OCI-M1 (cell line): ENCODE measurements around the gene MCM6.
"Not testable (repeated sequence)": the region's sequence is repeated elsewhere in the genome, so short reads cannot be mapped to it uniquely, and the experiment has no call there.

Experiments used
- DNase-seq: peaks from one replicate; lab custom pipeline; 2025; lab: John Stamatoyannopoulos, UW

MCM6 gene

DNA sequence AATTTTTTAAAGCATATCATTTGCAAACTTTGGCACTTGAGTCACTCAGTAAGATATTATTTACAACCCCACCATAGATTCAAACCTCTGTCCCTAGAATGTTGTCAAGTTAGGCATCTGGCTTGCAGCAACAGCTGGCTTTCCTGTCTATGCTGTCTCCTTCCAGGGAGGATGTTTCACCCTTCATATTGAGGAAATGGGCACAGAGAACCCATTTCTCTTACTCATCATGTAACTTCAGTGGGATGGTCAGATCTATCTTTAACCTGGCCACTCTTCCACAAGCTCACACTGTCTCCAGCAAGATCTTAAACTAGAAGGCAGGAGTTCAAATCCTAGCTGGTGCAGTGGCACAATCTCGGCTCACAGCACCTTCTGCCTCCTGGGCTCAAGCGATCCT lies 55.1 kb downstream of the MCM6 start:
- DNase-seq = no peak

- DNase-seq = peak; percentile 33
Observed at GRCh38 chr2:135820003-135820618, 56.1 kb downstream of the MCM6 start.

DNA sequence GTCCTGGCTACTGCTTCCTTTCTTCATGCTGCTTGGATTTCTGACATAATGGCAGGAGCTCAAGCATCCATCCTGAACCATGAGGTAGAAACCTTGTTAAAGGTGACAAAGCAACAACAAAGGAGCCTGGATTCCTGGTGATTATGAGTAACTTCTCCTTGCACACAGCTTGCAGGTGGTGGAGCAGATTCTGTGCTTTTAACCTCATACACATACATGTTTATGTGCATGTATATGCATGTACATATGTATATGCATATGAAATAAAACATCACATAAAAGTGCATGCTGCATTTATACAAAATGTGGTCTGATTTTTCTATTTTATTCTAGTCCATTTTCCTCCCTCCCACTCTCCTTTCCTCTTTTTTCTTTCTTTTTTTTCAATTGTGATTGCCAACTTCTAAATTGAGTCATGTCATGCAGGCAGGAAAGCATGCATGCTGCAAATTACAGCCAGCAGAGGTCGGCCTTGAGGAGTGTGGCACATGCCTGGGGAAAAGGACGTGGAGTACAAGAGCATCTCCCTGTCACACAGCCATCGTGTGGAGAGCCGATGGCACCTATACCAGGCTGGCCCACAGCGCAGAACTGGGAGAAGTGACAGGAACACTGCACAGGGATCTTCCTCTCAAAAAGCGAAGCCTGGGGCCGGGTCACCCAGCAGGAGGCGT lies 57.2 kb downstream of the MCM6 start:
- DNase-seq = peak; percentile 13

- no peak for DNase-seq
Observed at GRCh38 chr2:135817951-135818350, 58.3 kb downstream of the MCM6 start.

- DNase-seq = no peak
Observed at GRCh38 chr2:135817466-135817865, 58.8 kb downstream of the MCM6 start.

GRCh38 chr2:135815269-135815668 lies 61.0 kb downstream of the MCM6 start:
- DNase-seq = no peak

GRCh38 chr2:135812907-135813511 lies 63.2 kb downstream of the MCM6 start:
- DNase-seq = no peak

GRCh38 chr2:135807874-135808273 lies 68.4 kb downstream of the MCM6 start:
- DNase-seq = not testable (repeated sequence)

DNA sequence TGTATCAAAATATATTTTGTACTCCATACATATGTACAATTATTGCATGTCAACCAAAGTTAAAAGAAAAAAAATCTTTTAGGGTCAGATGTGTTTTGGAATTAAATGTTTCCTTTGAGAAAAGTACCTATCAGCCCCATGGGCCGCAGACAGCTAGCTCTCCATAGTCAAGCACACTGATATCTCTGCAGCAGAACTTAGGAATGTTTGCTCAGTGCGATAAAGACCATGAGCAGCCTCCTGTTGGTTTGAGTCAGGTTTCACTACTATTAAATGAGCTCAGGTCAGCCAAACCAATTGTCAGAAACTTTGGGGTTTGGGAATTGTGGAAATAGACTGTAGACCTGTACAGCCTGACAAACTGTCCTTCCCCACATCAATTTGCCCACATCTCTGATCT lies 73.0 kb downstream of the MCM6 start:
- no peak for DNase-seq

DNA sequence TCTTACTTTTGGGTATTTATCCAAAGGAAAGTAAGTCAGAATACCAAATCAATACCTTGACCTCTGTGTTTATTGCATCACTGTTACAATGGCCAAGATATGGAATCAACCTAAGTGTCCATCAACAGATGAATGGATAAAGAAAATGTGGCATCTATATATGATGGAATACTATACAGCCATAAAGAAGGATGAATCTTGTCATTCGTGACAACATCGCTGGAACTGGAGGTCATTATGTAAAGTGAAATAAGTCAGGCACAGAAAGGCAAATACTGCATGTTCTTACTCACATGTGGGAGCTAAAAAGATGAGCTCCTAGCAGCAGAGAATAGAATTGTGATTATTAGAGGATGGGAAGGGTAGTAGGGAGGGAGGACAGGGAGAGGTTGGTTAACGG lies 73.9 kb downstream of the MCM6 start:
- no peak for DNase-seq

DNA sequence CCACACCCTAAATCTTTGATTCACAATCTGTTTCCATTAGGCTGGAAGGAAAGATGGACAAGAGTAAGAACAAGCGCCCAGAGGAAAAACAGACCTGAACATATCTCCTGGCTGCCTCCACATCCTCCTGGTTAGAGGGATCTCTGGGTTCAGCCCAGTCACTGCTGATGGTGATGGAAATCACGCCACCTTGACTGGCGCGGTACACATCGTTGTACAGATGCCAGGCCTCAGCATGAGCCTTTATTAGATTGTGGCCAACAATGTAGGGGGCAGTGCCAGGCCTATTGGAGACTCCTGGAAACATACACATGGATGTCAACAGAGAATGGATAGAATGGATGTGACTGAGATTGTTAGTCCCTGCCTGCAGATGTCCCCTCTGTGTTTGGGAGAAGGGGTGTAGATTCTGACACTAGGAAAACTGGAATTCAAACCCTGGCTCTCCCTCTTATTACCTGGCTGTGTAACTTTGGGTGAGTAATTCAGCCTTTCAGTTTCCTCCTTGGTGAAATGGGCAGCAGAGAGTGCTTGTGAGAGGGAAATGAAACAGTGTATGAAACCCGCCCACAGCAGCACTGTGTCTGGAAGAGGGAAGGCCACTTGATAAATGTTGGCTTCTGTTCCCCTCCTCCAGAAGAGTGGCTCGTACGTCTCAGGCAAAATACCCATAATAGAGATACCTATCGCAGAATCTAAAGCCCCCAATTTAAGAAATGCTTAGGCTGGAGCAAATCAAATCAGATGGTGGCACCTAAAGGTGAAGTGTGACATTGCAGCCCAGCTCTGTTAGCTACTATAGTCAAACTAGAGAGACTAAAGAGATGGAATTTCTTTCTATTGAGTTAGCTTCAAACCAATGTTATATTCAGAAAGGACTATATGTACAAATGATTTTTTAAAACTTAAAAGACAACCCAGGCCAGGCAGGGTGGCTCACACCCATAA lies 75.5 kb downstream of the MCM6 start:
- no peak for DNase-seq

DNA sequence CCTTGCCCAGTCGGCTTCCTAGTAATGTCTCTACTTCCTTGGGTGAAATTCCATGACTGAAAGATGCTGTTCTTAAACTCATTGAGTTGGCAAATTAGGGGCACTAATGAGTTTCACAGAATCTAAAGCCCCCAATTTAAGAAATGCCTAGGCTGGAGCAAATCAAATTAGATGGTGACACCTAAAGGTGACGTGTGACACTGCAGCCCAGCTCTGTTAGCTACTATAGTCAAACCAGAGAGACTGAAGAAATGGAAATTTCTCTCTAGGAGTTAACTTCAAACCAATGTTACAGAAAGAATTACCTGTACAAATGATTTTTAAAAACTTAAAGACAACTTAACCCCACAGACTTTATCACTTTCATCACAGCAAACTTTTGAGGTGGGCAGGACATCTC lies 76.5 kb downstream of the MCM6 start:
- peak; percentile 6 for DNase-seq

- peak; percentile 9 for DNase-seq
Observed at GRCh38 chr2:135798762-135799161, 77.5 kb downstream of the MCM6 start.

DNA sequence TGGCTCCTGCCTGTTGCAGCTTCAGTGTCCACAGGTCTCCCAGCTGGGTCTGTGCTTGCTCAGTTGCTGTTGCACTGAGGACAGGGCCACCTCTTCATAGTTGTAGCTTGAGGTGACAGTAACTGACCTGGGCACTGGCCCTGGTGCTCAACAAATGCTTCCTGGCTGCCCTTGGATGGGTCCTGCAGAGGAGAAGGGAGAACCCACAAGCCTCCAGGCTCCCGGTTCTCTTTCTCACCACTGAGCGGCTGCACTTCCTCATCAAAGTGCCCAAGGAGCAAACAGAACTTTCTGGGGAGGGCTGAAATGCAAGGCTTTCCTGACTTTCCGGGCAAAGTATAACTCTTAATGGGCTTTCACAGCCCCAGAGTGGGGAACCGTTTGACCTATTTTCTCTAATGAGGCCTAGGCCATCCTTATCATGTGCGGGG lies 78.0 kb downstream of the MCM6 start:
- DNase-seq = no peak

GRCh38 chr2:135797497-135798274 lies 78.6 kb downstream of the MCM6 start:
- peak; percentile 89 for DNase-seq

GRCh38 chr2:135796606-135797005 lies 79.6 kb downstream of the MCM6 start:
- no peak for DNase-seq

DNA sequence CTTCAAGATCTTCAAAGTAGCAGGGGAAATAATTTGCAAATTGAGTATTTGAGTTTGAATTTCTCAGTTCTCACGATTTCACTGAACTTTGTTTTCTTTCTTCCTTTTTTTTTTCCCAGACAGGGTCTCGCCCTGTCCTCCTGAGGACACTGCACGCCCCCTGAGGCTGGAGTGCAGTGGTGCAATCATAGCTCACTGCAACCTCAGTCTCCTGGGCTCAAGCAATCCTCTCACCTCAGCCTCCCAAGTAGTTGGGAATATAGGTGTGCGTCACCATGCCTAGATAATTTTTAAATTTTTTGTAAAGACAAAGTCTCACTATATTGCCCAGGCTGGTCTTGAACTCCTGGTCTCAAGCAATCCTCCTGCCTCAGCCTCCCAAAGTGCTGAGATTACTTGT lies 80.6 kb downstream of the MCM6 start:
- DNase-seq = peak; percentile 16

DNA sequence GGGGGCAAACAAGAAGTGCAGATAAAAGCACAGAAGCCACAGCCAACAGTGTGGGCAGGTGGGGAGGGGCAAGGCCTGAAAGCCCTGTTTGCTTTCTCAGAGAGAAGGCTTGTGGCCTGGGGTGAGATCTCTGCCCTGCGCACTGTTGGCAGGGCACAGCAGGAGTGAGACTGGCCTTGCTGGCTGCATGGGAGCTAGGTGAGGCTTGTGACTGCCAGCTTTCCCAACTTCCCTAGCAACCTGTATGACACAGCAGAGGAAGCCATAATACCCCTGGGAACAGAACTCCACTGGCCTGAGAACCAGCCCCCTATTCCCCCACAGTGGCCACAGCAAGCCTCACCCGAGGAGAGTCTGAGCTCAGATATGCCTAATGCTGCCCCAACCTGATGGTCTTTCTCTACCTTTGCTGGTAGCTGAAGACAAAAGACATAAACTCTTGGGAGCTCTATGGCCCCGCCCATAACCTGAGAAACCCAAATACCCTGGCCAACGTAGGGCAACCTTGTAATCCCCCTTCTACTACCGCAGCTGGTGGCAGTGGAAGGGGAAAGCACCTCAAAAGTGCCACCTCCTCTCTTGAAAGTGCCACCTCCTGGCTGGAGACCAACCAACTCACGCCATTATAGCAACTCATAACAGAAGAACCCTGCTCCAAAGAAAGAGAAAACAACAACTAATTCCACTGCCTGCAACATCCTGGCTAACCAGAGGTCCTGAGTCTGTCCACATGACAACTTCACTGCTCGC lies 83.7 kb downstream of the MCM6 start:
- no peak for DNase-seq

DNA sequence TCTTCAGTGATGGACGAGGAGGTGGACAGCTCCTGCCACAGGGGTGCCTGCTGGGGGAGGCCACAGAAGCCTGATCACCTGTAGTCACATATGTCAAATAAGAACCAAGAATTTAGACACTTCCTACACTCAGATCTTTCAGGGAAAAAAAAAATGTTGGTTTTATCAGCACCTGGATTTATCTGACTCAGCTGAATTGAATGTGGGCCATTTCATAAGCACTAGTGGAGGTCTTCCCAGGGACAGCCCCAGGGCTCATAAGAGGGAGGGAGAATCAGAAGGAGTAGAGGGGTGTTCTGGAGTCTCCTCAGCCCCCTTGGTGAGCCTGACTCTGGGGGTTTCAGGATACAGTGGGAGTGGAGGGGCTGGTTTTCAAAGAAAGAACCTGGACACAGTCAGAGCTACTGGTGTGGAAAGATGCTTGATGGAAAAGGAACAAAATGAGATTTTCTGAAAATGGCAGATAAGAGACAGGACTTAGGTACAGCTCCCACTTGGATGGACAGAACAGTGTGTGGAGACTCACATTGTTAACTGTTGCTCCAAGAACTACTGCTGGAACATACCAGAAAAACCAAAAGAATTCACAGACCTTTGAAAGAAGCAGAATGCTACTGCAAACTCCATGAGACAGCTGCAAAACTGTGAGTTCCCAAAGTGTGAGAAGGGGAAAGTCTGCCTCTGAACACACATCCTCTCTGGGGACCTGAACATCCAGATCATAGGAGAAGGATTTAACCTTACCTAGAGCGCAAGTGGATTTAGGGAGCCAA lies 84.6 kb downstream of the MCM6 start:
- DNase-seq = no peak

- no peak for DNase-seq
Observed at GRCh38 chr2:135790423-135790822, 85.8 kb downstream of the MCM6 start.
